Memory B cell (primary cell): ENCODE measurements around the gene AMER2.
A peak's percentile ranks its signal among the peaks of the same experiment; 100 is the strongest.

Experiments
- ATAC-seq: fragments of 150-1000 bp; cut with Tn5 transposase; 2 replicates; pipeline ENCODE4 v1.10.0; 2021; ENCODE audit warnings: low read depth, mild to moderate bottlenecking, moderate library complexity
- DNase-seq, 2 donors: peaks; one replicate each; pipeline ENCODE4 v3.0.0; 2022; ENCODE audit warnings: low spot score in 2 of 2
- H3K27ac Mint-ChIP-seq: one replicate; pipeline ENCODE4 v1.8.0; 2022; ENCODE audit warnings: mild to moderate bottlenecking, moderate library complexity, mixed read lengths
- H3K27me3 Mint-ChIP-seq: one replicate; pipeline ENCODE4 v1.8.0; 2022; ENCODE audit warnings: mixed read lengths
- H3K36me3 Mint-ChIP-seq: one replicate; pipeline ENCODE4 v1.8.0; 2022; ENCODE audit warnings: mild to moderate bottlenecking, mixed read lengths
- H3K4me1 Mint-ChIP-seq: one replicate; pipeline ENCODE4 v1.8.0; 2022; ENCODE audit warnings: mixed read lengths
- H3K4me3 Mint-ChIP-seq: one replicate; pipeline ENCODE4 v1.8.0; 2022; ENCODE audit warnings: mild to moderate bottlenecking, moderate library complexity, mixed read lengths
- H3K9me3 Mint-ChIP-seq: one replicate; pipeline ENCODE4 v1.8.0; 2022; ENCODE audit warnings: mixed read lengths

The AMER2 gene

DNA sequence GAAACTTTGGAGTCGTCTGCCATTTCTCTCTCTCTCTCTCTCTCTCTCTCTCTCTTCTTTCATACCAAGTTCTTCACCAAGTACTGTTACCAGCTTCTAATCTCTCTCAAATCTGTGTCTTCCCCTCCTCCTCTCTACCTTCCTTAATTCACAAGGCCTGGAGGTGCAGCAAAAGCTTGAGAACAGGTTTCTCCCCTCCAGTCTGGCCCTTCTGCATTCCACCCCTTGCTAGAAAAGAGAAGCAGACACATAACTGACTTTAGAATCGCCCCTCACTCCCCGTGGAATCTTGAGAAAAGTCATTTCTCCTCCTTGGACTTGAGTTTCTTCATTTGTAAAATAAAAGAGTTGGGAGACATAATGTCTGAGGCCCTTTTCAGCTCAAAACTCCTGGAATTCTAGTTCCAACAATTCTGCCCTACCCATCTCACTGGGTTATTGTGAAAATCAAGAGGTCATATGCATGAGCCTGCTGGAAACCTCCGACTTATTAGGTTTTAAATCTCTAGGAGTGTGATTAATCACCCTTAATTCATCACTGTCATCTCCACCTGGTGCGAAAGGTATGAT is 20.4 kb downstream of the AMER2 start:
- DNase-seq: no peak
- Mint-ChIP-seq H3K9me3 (peaks cover 1% of the 10 kb centered on the region), H3K36me3 (no peaks in the 10 kb centered on the region), H3K27ac (no peak overlapping the region), H3K27me3 (peaks cover 10% of the 10 kb centered on the region), H3K4me1 (no peaks in the 10 kb centered on the region), H3K4me3 (no peak overlapping the region)
- no peak for ATAC-seq

DNA sequence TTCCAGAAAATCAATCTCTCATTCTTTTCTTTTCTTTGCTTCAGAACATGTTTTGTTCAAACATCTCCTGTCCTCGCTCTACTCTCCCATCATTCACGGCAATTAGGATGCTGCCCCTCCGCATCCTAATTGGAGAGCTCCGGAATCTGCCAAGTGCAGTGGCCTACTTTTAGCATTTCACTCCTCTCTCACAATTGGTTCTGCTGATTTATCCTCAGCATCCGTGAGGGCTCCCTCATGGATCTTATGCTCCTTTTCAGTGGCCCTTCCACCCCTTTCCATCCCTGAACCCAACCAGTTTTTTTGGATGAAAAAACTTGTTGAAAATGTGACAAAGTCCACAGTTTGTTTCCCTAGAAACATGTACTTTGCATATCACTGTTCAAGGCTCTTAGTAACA is 22.4 kb downstream of the AMER2 start:
- no peaks in the 10 kb centered on the region for H3K36me3 Mint-ChIP-seq
- H3K4me1 Mint-ChIP-seq: no peaks in the 10 kb centered on the region
- no peak overlapping the region for H3K27ac Mint-ChIP-seq
- no peak for ATAC-seq
- no peak overlapping the region for H3K4me3 Mint-ChIP-seq
- H3K9me3 Mint-ChIP-seq: peaks cover 1% of the 10 kb centered on the region
- no peak for DNase-seq
- H3K27me3 Mint-ChIP-seq: peaks cover 10% of the 10 kb centered on the region

DNA sequence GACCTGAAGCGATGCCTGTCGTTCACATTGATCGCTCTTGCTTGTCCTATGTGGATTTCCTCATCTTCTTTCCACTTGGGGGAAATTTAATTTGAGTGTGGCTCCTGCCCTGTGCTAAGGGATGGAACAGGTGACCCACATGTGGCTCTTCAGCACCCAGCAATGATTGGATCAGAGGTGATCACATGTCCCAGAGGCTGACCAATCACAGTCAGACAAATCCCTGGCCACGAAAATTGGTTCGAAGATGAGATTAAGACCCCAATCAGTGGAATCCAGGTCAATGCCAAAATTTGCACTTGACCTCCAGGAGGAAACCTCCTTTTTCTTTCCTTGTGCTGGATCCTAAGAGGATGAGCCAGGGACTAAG is 23.7 kb downstream of the AMER2 start:
- ATAC-seq: no peak
- Mint-ChIP-seq H3K9me3 (peaks cover 1% of the 10 kb centered on the region), H3K4me3 (no peak overlapping the region), H3K27ac (no peak overlapping the region), H3K27me3 (peaks cover 12% of the 10 kb centered on the region), H3K4me1 (no peaks in the 10 kb centered on the region), H3K36me3 (no peaks in the 10 kb centered on the region)
- DNase-seq: no peak

GRCh38 chr13:25147638-25148401 is 24.3 kb downstream of the AMER2 start:
- DNase-seq: no peak
- Mint-ChIP-seq H3K9me3 (peaks cover 1% of the 10 kb centered on the region), H3K4me1 (no peaks in the 10 kb centered on the region), H3K27ac (no peak overlapping the region), H3K4me3 (no peak overlapping the region), H3K36me3 (no peaks in the 10 kb centered on the region), H3K27me3 (peaks cover 12% of the 10 kb centered on the region)
- ATAC-seq: peak; percentile 34

DNA sequence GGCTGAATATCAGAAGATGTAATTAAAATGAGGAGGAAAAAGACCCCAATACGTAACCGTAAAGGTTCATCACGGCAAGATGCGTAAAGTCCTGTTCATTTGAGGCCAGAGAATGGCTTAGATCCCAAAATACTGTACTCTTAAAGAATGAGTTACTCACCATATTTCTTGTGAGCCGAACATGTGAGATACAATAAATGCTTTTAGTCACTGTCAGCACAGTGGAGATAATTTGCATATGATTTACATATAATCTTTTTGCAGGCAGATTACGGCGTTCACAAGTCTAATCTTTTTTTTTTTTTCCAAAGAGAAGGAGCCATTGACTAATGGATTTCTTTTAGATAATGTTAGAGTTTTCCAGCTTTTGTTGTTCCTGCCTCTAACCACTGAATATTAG is 28.4 kb downstream of the AMER2 start:
- H3K4me1 Mint-ChIP-seq: no peaks in the 10 kb centered on the region
- no peak for ATAC-seq
- peaks cover 2% of the 10 kb centered on the region for H3K36me3 Mint-ChIP-seq
- peaks cover 2% of the 10 kb centered on the region for H3K9me3 Mint-ChIP-seq
- H3K27me3 Mint-ChIP-seq: peaks cover 10% of the 10 kb centered on the region
- H3K4me3 Mint-ChIP-seq: no peak overlapping the region
- no peak overlapping the region for H3K27ac Mint-ChIP-seq
- DNase-seq: no peak

DNA sequence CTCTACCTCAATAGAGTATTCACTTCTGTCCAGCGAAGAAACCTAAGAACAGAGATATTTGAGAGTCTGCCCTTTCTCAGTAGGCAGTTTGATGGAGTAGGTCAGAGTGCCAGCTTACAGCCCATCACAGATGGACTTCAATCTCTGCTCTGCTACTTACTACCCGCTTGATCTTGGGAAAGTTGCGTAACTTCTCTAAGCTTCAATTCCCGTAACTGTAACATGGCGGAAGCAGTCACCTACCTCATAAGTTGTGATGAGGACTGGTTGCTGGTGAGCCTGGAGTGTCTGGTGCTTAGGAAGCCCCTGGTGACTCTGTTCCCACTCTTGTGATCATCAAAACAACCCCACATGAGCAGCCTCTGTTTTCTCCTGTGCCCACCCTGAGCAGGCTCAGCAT is 31.0 kb downstream of the AMER2 start:
- no peaks in the 10 kb centered on the region for H3K4me1 Mint-ChIP-seq
- peaks cover 10% of the 10 kb centered on the region for H3K27me3 Mint-ChIP-seq
- H3K36me3 Mint-ChIP-seq: peaks cover 2% of the 10 kb centered on the region
- no peak overlapping the region for H3K4me3 Mint-ChIP-seq
- no peak overlapping the region for H3K27ac Mint-ChIP-seq
- no peak for ATAC-seq
- DNase-seq: no peak
- H3K9me3 Mint-ChIP-seq: peaks cover 2% of the 10 kb centered on the region

DNA sequence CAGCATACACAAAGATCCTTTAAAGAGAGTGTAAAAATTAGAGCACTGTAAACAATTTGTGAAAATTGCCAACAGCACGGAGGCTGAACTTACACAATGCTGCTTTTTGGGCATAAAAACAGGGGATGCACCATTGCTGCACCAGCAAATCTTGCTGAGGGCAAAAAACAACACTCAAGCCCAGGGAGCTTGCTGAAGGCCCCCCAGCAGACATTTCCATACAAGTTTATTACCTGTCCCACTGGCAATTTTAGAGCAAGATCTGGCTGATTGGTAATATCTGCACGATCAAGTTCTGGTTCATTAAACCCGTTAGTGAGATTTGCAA is 34.3 kb downstream of the AMER2 start:
- no peak for DNase-seq
- Mint-ChIP-seq H3K4me3 (no peak overlapping the region), H3K9me3 (peaks cover 6% of the 10 kb centered on the region), H3K36me3 (peaks cover 4% of the 10 kb centered on the region), H3K27me3 (peaks cover 11% of the 10 kb centered on the region), H3K27ac (no peak overlapping the region), H3K4me1 (no peaks in the 10 kb centered on the region)
- no peak for ATAC-seq

DNA sequence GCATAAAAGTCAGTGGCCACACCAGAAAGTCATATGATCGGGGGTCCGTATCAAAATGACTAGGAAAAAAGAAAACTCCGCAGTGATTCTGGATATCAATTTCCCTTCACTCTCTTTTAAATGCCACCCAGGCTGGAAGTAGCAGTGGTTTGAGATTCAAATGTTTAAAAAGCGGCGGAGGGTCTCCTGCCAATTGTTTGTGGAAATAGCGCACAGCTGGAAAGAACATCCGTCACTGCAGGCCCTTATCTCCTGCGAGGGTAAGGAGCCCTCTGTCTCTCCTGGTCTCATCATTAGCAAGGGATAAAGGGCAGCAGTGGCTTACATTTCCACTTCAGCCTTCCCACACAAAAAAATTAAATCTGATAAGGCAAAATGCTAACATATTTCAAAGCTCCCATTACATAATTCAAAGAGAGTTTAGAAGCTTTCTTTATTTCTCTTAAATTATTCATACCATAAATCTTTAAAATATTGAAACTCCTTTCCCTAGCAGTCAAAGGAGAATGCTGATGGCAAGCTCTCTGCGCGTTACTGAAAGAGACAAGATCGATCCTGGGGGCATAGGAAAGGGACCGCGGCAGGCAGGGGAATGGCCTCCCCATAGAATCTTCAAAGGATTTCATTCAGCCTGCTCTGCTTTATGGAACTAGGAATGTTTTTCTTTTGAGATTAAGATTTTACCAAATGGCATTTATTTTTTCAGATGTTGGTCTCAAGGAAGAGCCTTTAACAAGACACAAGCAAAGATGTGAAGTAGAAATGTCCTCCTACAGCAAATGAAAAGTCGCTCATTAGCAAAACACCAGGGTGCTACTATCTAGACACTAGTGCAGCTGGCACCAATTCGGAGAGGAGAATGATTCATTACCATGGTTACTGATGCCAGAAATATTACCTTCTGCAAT is 35.0 kb downstream of the AMER2 start:
- Mint-ChIP-seq H3K4me3 (no peak overlapping the region), H3K9me3 (peaks cover 6% of the 10 kb centered on the region), H3K27ac (no peak overlapping the region), H3K27me3 (peaks cover 11% of the 10 kb centered on the region), H3K36me3 (peaks cover 4% of the 10 kb centered on the region), H3K4me1 (no peaks in the 10 kb centered on the region)
- ATAC-seq: no peak
- DNase-seq: no peak

DNA sequence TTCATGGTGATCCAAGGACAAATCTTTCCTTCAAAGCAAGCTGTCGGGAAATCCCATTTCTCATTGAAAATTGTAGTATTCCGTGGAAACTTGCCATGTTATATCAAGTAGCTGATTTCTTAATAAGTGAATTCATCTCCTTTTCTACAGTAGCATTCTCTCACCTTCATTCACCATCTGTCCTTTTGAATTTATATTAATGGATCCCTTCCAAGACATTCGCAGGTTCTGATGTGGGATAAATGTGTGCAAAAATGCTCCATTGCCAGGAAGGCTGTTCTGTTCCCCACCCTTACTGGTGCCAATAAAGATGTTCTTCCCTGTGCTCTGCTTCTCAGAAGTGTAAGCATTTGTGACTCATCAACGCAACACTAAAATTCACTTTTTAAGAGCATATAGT is 36.2 kb downstream of the AMER2 start:
- peaks cover 3% of the 10 kb centered on the region for H3K9me3 Mint-ChIP-seq
- no peak overlapping the region for H3K27ac Mint-ChIP-seq
- peaks cover 1% of the 10 kb centered on the region for H3K4me1 Mint-ChIP-seq
- DNase-seq: no peak
- ATAC-seq: no peak
- peaks cover 2% of the 10 kb centered on the region for H3K36me3 Mint-ChIP-seq
- no peak overlapping the region for H3K4me3 Mint-ChIP-seq
- H3K27me3 Mint-ChIP-seq: peaks cover 8% of the 10 kb centered on the region

- no peak for DNase-seq
- Mint-ChIP-seq H3K9me3 (peaks cover 3% of the 10 kb centered on the region), H3K27ac (no peak overlapping the region), H3K27me3 (peaks cover 4% of the 10 kb centered on the region), H3K4me3 (no peak overlapping the region), H3K4me1 (peaks cover 5% of the 10 kb centered on the region), H3K36me3 (peaks cover 2% of the 10 kb centered on the region)
- no peak for ATAC-seq
These were observed 39.2 kb downstream of the AMER2 start for GRCh38 chr13:25132751-25133390.

- H3K27me3 Mint-ChIP-seq: peaks cover 7% of the 10 kb centered on the region
- H3K9me3 Mint-ChIP-seq: peaks cover 3% of the 10 kb centered on the region
- DNase-seq (no peak), ATAC-seq (no peak)
- H3K36me3 Mint-ChIP-seq: peaks cover 2% of the 10 kb centered on the region
- H3K4me3 Mint-ChIP-seq: no peak overlapping the region
- H3K4me1 Mint-ChIP-seq: peaks cover 5% of the 10 kb centered on the region
- H3K27ac Mint-ChIP-seq: no peak overlapping the region
These were observed 40.1 kb downstream of the AMER2 start for GRCh38 chr13:25131881-25132420.

DNA sequence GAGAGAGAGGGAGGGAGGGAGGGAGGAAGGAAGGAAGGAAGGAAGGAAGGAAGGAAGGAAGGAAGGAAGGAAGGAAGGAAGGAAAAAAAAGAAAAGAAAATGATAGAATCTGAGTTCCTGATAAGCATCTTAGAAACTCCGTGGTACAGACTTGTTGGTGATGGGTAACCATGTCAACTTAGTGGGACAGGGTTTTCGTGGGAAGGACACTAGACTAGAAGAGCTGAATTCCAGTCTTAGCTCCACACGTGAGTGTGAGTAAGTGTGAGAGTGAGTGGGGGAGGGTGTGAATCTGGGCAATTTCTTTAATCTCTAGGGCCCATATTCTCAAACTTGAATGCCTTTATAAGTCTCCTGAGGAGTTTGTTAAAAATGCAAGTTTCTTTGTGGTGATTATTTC is 41.1 kb downstream of the AMER2 start:
- H3K27ac Mint-ChIP-seq: no peak overlapping the region
- peaks cover 5% of the 10 kb centered on the region for H3K4me1 Mint-ChIP-seq
- H3K9me3 Mint-ChIP-seq: peaks cover 6% of the 10 kb centered on the region
- peaks cover 2% of the 10 kb centered on the region for H3K36me3 Mint-ChIP-seq
- no peak overlapping the region for H3K4me3 Mint-ChIP-seq
- DNase-seq (no peak), ATAC-seq (no peak)
- H3K27me3 Mint-ChIP-seq: peaks cover 10% of the 10 kb centered on the region

- ATAC-seq (peak; percentile 23), DNase-seq (no peak)
- H3K27me3 Mint-ChIP-seq: peaks cover 26% of the 10 kb centered on the region
- H3K36me3 Mint-ChIP-seq: peaks cover 2% of the 10 kb centered on the region
- no peaks in the 10 kb centered on the region for H3K4me1 Mint-ChIP-seq
- H3K9me3 Mint-ChIP-seq: peaks cover 5% of the 10 kb centered on the region
- no peak overlapping the region for H3K4me3 Mint-ChIP-seq
- H3K27ac Mint-ChIP-seq: no peak overlapping the region
These were observed 53.6 kb downstream of the AMER2 start for GRCh38 chr13:25118378-25118905.

DNA sequence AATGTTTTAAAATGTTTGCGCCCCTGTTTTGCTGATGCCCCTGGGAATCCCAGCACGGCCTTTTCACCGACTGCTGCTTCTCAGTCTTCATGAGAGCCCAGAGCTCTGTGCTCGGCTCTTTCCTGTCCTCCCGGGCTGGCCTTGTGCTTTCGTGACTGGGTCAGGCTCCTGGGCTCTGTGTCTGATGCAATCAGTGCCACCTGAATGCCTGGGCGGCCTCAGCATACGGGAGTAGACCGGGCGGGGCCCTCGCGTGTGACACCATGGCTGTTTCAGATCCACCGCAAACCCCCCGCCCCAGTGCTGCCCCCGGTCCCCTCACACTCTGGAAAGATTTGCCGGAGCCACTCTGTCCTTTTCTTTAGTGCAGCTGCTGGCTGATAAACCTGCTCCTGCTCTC is 54.8 kb downstream of the AMER2 start:
- peaks cover 3% of the 10 kb centered on the region for H3K9me3 Mint-ChIP-seq
- DNase-seq: no peak
- no peak for ATAC-seq
- no peak overlapping the region for H3K27ac Mint-ChIP-seq
- H3K36me3 Mint-ChIP-seq: no peaks in the 10 kb centered on the region
- no peaks in the 10 kb centered on the region for H3K4me1 Mint-ChIP-seq
- H3K27me3 Mint-ChIP-seq: peaks cover 26% of the 10 kb centered on the region
- no peak overlapping the region for H3K4me3 Mint-ChIP-seq
